PC-3 (cell line): ENCODE measurements around the gene NUP153. TPM values are rescaled to one million over a fixed set of nuclear protein-coding genes. Genes with fewer than 3 reads are reported as not detected.

Source experiments
- ATAC-seq: fragments of 200-7000 bp; cut with Tn5 transposase; 2 replicates; pipeline ENCODE4 v1.9.1; 2020; ENCODE audit warnings: mild to moderate bottlenecking, moderate library complexity
- BruUV-seq: library from RNA; stranded (reverse); fragments of 400-500 nt; replicated peaks from 2 replicates; lab custom pipeline; 2021; lab: Mats Ljungman, UMichigan
- CTCF ChIA-PET: fragments of 300-600 bp; sonication (Branson Sonifier 250); formaldehyde crosslinking; loops from one replicate; lab custom pipeline; 2022; ENCODE audit warnings: antibody characterized with exemption; lab: Charles Lee
- POLR2A ChIA-PET: fragments of 300-600 bp; sonication (Branson Sonifier 250); formaldehyde crosslinking; loops from one replicate; lab custom pipeline; 2022; ENCODE audit warnings: antibody characterized with exemption; ENCODE audit not compliant: unreplicated experiment; lab: Charles Lee
- DNase-seq: peaks from one replicate; pipeline ENCODE4 v3.0.0-alpha.2; 2015
- H2AFZ ChIP-seq: fragments of 300-600 bp; sonication (generic); 2 replicates; pipeline ENCODE4 v1.6.0; 2016; ENCODE audit warnings: antibody characterized with exemption, low read length
- H3F3A ChIP-seq: fragments of 300-600 bp; sonication (generic); one replicate; pipeline ENCODE4 v1.6.0; 2017; ENCODE audit warnings: antibody characterized with exemption, low read length, control low read depth, mild to moderate bottlenecking; ENCODE audit not compliant: unreplicated experiment
- H3K27ac ChIP-seq: fragments of 300-600 bp; sonication (generic); 2 replicates; pipeline ENCODE4 v1.5.1; 2016; ENCODE audit warnings: mild to moderate bottlenecking, low read length
- H3K27me3 ChIP-seq: fragments of 300-600 bp; sonication (generic); 2 replicates; pipeline ENCODE4 v1.6.1; 2016; ENCODE audit warnings: low read length, mixed read lengths
- H3K36me3 ChIP-seq: fragments of 300-600 bp; sonication (generic); 2 replicates; pipeline ENCODE4 v1.6.1; 2016; ENCODE audit warnings: low read depth, mixed run types, low read length, mixed read lengths
- H3K4me1 ChIP-seq: fragments of 300-600 bp; sonication (generic); 2 replicates; pipeline ENCODE4 v1.5.1; 2016; ENCODE audit warnings: low read length; ENCODE audit not compliant: insufficient read depth
- H3K4me2 ChIP-seq: fragments of 300-600 bp; sonication (generic); 2 replicates; pipeline ENCODE4 v1.6.0; 2016; ENCODE audit warnings: low read length
- H3K4me3 ChIP-seq: fragments of 300-600 bp; sonication (generic); 2 replicates; pipeline ENCODE4 v1.5.1; 2016; ENCODE audit warnings: mild to moderate bottlenecking, low read length, mixed read lengths
- H3K79me2 ChIP-seq: fragments of 300-600 bp; sonication (generic); 2 replicates; pipeline ENCODE4 v1.6.1; 2017; ENCODE audit warnings: low read length, mixed read lengths
- H3K9ac ChIP-seq: fragments of 300-600 bp; sonication (generic); 2 replicates; pipeline ENCODE4 v1.6.0; 2016; ENCODE audit warnings: mild to moderate bottlenecking, low read length
- H3K9me2 ChIP-seq: fragments of 300-600 bp; sonication (generic); replicated peaks from 2 replicates; pipeline ENCODE4 v1.6.1; 2016; ENCODE audit warnings: mixed run types, low read length, mixed read lengths
- H3K9me3 ChIP-seq: fragments of 300-600 bp; sonication (generic); 2 replicates; pipeline ENCODE4 v1.6.1; 2016; ENCODE audit warnings: low read length, mixed read lengths
- H4K20me1 ChIP-seq: fragments of 300-600 bp; sonication (generic); 2 replicates; pipeline ENCODE4 v1.6.1; 2016; ENCODE audit warnings: low read length, mixed read lengths
- CTCF ChIP-seq: fragments of 300-600 bp; sonication (generic); conservative IDR thresholded peaks from 2 replicates; pipeline ENCODE4 v1.5.1; 2017; ENCODE audit warnings: antibody characterized with exemption, low read depth, mild to moderate bottlenecking, low read length
- EZH2 ChIP-seq: fragments of 300-600 bp; sonication (generic); IDR thresholded peaks from one replicate; pipeline ENCODE4 v1.6.1; 2017; ENCODE audit warnings: antibody characterized with exemption, mild to moderate bottlenecking, low read length; ENCODE audit not compliant: unreplicated experiment
- EZH2phosphoT487 ChIP-seq: fragments of 300-600 bp; sonication (generic); IDR thresholded peaks from 2 replicates; pipeline ENCODE4 v1.6.1; 2018; ENCODE audit warnings: mild to moderate bottlenecking, antibody characterized with exemption, low read length, borderline replicate concordance
- intact Hi-C: fragments of 100-400 bp; cut with micrococcal nuclease; formaldehyde crosslinking; loops from 2 replicates; pipeline ENCODE4 v1.9.0; 2023
- total RNA-seq: library from RNA; depleted of rRNA; stranded (reverse); fragments of >200 nt; gene quantifications from 2 replicates; pipeline ENCODE4 v1.2.3, GENCODE V29; 2014

Gene NUP153
- total RNA-seq, 1 experiment from 2014 or later, result 48.3 TPM

- Histone ChIP-seq H3K27me3 (no peaks in the 10 kb centered on the region), H3K9me2 (no peaks in the 10 kb centered on the region), H3K9me3 (no peaks in the 10 kb centered on the region), H2AFZ (no peak overlapping the region), H3K4me3 (no peak overlapping the region), H3F3A (no peaks in the 10 kb centered on the region), H3K79me2 (no peaks in the 10 kb centered on the region), H3K36me3 (no peaks in the 10 kb centered on the region), H3K4me1 (no peaks in the 10 kb centered on the region), H3K9ac (no peak overlapping the region), H4K20me1 (no peaks in the 10 kb centered on the region), H3K4me2 (no peak overlapping the region), H3K27ac (no peak overlapping the region)
- ATAC-seq (peak; percentile 18; the same call in 1 of the 2 replicates), DNase-seq (peak; percentile 59)
- no TSS peak for BruUV-seq
- CTCF ChIA-PET, result no interaction called here
- POLR2A ChIA-PET, result no interaction called here
- intact Hi-C loops, result no loop called here
- no peak for TF ChIP-seq CTCF
- TF ChIP-seq EZH2, result no peak
- TF ChIP-seq EZH2phosphoT487, result no peak
These were observed 17.6 kb upstream of the NUP153 start for GRCh38 chr6:17724341-17724740.

- no peak for TF ChIP-seq EZH2phosphoT487
- no peak for TF ChIP-seq CTCF
- TF ChIP-seq EZH2, result no peak
- Histone ChIP-seq H3K4me1 (no peaks in the 10 kb centered on the region), H3K9me3 (no peaks in the 10 kb centered on the region), H3K9me2 (no peaks in the 10 kb centered on the region), H3K27ac (no peak overlapping the region), H4K20me1 (no peaks in the 10 kb centered on the region), H3K4me3 (no peak overlapping the region), H2AFZ (no peak overlapping the region), H3F3A (no peaks in the 10 kb centered on the region), H3K79me2 (no peaks in the 10 kb centered on the region), H3K36me3 (no peaks in the 10 kb centered on the region), H3K4me2 (no peak overlapping the region), H3K27me3 (no peaks in the 10 kb centered on the region), H3K9ac (no peak overlapping the region)
- no peak for DNase-seq
- BruUV-seq, result no TSS peak
- CTCF ChIA-PET, result no interaction called here
- POLR2A ChIA-PET, result no interaction called here
- intact Hi-C loops, result no loop called here
- no peak for ATAC-seq
These were observed 14.9 kb upstream of the NUP153 start for GRCh38 chr6:17721671-17722070.

GRCh38 chr6:17719323-17720041 is 12.8 kb upstream of the NUP153 start:
- H3K27me3 ChIP-seq, result no peaks in the 10 kb centered on the region
- no TSS peak for BruUV-seq
- ATAC-seq, result no peak
- no peaks in the 10 kb centered on the region for H3K36me3 ChIP-seq
- H3K79me2 ChIP-seq, result no peaks in the 10 kb centered on the region
- H3K4me1 ChIP-seq, result peaks cover 13% of the 10 kb centered on the region
- CTCF ChIA-PET, result no interaction called here
- H3K4me2 ChIP-seq, result no peak overlapping the region
- H3K9ac ChIP-seq, result no peak overlapping the region
- H3F3A ChIP-seq, result no peaks in the 10 kb centered on the region
- H4K20me1 ChIP-seq, result no peaks in the 10 kb centered on the region
- TF ChIP-seq CTCF (no peak), EZH2 (no peak), EZH2phosphoT487 (no peak)
- H2AFZ ChIP-seq, result no peak overlapping the region
- H3K4me3 ChIP-seq, result no peak overlapping the region
- DNase-seq, result no peak
- POLR2A ChIA-PET, result no interaction called here
- H3K9me3 ChIP-seq, result no peaks in the 10 kb centered on the region
- intact Hi-C loops, result no loop called here
- no peaks in the 10 kb centered on the region for H3K9me2 ChIP-seq
- H3K27ac ChIP-seq, result no peak overlapping the region
